ENCODE results near the gene NTN3.

DNA sequence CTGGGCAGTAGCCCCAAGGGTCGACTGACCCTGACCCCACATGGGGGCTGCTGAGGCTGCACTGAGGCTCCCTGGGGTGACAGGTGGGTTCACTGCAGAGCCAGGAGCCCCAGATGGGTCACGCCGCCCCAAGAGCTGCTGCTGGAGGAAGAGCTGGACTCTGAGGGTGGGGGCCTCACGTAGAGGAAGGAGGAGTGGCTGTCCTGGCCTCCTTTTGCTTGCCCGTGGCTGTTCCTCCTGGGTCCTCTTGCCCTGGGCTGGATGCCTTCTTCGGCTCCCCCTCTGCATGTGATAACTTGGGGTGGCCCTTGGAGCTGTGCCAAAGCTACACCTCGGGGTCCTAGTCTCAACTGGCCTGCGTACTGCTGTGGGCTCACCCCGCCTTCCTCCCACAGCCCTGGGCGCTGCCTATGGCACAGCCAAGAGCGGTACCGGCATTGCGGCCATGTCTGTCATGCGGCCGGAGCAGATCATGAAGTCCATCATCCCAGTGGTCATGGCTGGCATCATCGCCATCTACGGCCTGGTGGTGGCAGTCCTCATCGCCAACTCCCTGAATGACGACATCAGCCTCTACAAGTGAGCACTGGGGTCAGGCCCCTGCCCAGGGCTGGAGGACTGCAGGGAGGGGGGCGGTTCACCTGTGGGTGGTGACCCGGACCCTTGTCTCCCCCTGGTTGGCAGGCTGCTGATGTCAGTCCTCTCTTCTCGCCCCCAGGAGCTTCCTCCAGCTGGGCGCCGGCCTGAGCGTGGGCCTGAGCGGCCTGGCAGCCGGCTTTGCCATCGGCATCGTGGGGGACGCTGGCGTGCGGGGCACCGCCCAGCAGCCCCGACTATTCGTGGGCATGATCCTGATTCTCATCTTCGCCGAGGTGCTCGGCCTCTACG is 48.0 kb downstream of the NTN3 start:
- TF ChIP-seq, protein P1, sequence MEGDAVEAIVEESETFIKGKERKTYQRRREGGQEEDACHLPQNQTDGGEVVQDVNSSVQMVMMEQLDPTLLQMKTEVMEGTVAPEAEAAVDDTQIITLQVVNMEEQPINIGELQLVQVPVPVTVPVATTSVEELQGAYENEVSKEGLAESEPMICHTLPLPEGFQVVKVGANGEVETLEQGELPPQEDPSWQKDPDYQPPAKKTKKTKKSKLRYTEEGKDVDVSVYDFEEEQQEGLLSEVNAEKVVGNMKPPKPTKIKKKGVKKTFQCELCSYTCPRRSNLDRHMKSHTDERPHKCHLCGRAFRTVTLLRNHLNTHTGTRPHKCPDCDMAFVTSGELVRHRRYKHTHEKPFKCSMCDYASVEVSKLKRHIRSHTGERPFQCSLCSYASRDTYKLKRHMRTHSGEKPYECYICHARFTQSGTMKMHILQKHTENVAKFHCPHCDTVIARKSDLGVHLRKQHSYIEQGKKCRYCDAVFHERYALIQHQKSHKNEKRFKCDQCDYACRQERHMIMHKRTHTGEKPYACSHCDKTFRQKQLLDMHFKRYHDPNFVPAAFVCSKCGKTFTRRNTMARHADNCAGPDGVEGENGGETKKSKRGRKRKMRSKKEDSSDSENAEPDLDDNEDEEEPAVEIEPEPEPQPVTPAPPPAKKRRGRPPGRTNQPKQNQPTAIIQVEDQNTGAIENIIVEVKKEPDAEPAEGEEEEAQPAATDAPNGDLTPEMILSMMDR (conservative IDR thresholded peaks at IDR 0.05 in 1 of 2, IDR thresholded peaks at IDR 0.05 in 1 of 2; ENCODE audit: extremely low read depth in 1 of 2, insufficient read depth in 1 of 2, low read depth in 1 of 2, low read length in 2 of 2): no peak
- TF ChIP-seq EZH2 (IDR thresholded peaks at IDR 0.05; ENCODE audit: borderline replicate concordance, low read length): no peak

Data from mammary epithelial cell (primary cell).